Embryonic facial prominence (tissue), 1 donor: ENCODE results near the gene ZBTB7B.

ENCODE experiments used
- DNase-seq: peaks from one replicate; pipeline ENCODE4 v3.0.0-alpha.2; 2016; ENCODE audit errors: extremely low spot score

Gene ZBTB7B

GRCh38 chr1:155003766-155004351 lies 1.3 kb downstream of the ZBTB7B start:
- DNase-seq, result no peak

- DNase-seq, result no peak
These were observed 1.9 kb downstream of the ZBTB7B start for GRCh38 chr1:155004352-155005075.

GRCh38 chr1:155005076-155006011 lies 2.7 kb downstream of the ZBTB7B start:
- DNase-seq, result no peak

GRCh38 chr1:155006601-155007101 lies 4.0 kb downstream of the ZBTB7B start:
- no peak for DNase-seq

DNA sequence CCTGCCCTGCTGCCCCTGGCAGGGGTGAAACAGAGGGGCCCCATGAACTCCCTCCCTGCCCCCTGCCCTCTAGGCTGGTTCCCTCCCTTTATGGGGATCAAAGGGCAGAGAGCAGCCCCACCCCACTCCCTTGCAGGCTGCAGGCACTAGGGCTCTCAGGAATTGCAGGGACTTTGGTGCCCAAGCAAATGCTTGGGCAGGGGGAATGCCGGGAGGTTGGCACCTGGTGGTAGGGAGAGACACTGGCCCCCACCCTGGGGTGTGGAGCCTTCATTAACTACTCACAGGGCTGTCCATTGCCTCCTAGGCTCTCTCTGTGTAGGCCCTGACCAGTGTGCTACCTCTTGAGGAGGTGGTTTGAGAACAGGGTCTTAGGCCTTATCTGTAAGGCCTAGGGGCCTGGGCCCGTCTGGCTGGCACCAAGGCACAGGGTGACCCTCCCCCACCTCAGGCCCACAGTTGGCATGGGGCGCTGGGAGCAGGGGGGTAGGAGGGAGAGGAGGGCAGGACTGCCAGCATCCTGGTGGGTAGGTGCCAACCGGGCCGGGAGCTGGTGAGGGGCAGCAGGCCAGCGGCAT lies 4.7 kb downstream of the ZBTB7B start:
- DNase-seq, result no peak

DNA sequence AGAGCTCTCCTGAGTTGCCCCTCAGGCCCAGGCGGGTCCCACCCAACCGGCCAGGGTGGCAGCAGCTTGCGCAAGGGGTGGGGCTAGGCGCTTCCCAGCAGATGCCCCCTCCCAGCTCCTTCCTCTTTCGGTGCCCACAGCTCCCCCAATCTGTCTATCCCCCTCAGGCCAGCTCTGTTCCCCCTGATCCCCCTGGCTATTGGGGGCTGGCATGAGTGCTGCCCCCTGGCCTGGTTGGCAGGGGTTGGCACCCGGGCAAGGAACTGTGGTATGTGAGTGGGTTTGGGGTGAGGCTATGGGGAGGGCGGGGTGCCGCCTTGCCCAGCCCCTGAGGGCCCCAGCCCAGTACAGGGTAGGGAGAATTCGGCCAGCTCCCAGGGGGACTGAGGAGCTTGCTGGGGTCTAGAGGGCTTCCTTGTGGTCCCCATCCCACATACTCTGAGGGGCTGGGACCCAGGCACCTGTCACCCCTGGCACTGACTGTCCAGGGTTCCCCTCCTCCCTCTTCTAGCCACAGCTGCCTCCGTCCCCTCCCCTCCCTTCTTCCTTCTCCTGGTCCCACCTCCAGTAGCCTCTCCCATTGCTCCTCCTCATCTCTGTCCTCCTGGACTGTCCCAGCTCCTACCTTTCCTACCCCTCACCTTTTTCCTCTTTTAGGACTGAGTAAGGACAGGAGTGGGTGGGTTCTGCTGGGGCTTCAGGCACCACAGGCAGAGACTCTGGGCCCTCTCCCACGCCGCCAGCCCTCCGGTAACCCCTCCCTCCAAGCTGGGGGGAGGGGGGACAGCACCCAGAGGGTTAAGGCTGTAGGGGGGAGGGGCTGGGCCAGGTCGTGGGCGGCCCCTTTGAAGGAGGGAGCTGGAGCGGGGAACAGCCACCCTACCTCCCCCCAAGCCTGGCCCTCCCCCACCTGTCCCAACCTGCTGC lies 5.7 kb downstream of the ZBTB7B start:
- DNase-seq, result no peak

- no peak for DNase-seq
These were observed 6.7 kb downstream of the ZBTB7B start for GRCh38 chr1:155009221-155009711.

DNA sequence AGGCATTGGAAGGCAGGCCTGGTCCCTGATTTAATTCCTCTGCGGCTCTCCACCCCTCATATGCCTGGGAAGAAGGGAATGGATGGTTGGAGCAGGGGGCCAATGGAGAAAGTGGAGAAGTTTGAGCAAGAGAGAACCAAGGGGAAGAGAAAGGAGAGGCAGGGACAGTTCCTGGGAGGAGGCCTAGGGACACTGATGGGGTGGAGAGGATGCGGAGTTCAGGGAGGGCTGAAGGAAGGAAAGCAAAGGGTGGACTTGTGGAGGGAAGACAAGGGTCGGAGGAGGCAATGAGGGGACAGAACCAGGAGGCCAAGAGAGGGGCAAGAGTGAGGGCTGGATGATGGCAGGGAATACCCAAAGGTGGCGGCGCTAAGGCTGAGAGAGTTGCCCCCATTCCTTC lies 7.1 kb downstream of the ZBTB7B start:
- DNase-seq, result no peak

DNA sequence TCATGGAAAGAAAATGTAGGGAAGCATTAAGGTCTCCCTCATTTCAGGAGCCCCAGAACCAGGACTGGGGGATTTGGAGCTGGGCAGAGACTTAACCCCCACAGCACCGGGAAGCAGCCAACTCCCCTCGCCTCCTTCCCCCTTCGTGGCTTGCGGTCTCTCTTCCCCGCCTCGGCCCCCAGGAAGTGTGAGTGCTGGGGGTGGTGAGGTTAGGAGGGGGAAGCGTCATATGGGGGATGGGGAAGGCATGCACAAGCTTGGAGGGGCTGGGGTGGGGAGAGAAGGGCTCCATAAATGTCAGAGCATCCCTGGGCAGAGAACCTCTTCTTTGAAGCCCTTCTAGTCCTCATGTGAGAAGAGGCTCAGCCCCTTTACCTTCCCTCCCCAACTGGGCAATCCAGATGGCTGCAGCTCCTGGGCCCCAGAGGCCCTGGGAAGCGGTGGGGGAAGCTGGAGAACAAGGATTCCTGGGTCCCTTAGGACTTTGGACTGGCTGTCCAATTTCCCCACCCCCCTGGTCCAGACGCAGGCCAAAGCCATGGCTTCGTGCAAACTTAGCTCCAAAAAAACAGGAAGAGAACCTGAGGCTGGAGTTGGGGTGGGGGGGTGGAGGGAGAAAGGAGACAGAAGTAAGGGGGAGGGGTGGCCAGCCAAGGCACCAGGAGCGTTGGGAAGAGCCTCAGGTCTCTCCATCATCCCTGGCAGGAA lies 7.8 kb downstream of the ZBTB7B start:
- no peak for DNase-seq

DNA sequence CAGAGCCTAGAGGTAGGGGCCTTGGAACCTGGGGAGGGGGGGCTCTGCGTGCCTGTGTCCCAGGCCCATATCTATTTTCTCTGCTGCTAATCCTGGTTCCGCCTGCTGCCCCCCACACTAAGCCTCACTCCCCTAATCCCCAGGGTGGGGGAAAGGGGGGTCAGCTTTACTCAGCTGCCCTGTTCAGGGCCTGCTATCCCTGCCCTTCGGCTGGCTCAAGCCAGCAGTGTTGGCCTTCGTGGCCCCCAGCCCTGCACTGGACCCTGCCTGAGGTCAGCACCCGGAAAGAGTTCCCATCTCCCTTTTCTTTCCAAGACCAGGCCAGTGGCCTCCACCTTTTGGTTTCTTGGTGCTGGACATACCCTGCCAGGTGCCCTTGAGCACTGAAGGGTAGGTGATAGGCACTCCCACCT lies 8.4 kb downstream of the ZBTB7B start:
- DNase-seq, result no peak

DNA sequence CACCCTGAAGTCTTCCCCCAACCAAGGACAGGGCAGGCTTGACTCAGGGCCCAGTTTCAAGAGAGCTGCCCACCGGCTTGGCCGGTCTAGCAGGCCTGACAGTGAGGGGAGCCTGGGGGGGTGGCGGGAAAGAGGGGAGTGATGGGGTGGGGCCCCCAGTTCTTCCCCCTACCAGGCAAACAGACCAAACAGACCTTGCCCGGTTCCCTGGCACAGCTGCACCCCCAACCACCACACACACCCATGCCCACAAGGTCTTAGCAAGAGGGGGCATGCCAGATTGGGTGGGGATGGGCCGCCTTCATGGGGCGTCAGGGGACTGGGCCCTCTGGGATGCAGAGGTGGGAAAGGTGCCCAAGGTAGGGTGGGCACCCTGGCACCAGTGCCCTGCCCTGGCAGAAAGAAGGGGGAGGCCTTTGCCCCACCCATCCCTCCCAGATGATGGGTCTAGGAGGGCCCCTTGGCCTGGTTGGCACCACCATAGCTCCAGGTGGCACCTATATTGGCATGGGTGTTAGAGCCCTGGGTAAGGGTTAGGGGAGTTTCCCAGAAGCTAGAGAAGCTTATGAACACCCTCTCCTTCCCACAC lies 8.9 kb downstream of the ZBTB7B start:
- DNase-seq, result no peak

DNA sequence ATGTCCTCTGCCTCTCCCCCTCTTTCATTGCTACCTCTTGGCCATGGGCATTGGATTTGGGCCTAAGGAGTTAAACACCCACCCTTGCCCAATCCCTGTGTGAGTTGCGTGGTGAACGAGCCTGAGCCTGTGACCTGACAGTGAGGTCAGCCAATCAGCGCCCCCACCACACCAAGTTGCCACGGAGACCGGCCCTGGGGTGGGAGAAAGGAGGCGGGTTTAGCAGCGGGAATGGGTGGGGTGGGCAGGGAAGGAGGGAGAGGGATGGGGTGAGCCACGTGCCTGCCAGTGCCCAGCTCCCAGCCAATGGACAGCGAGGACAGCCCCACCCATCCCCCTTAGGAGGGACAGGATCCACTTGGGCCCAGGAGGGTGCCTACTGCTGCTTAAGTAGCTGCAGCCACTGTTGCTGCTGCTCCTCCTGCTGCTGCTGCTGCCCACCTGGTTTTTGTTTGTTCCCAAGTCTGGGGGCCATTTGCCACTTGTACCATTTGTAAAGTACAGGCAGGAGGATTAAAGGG lies 9.5 kb downstream of the ZBTB7B start:
- no peak for DNase-seq

DNA sequence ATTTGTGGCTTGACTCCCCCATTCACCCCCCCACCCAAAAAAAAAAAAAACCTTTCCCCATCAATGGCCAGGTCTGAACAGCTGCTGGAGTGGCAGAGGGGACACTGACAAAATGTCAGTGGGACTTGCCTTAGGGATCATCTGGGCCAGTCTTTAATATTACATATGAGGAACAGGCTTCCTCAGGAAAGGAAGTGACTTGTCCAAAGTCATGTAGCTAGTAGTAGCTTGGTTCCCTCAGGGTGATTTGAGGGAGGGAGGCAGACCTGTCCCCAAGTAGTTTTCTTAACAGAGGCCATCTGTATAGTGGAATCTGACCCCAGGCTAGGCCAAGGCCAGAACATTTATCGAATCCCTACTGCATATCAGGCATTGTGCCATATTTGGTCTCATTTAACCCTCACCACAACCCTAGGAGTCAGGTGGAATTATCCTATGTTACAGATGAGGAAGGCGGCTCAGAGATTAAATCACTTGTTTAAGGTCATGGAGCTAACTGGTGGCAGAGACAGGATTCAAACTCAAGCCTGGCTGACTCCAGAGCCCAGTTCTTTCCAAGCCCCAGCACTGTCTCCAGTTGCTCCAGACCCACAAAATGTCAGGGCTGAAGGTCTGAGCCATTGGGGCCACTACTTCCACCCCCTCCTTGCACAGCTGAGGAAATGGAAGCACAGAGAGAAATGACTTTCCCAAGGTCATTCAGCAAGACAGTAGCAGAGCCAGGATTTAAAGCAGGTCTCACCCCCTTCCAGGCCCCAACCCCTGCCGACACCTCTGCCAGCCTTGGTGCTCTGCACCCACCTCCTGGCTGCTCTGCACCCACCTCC lies 10.4 kb downstream of the ZBTB7B start:
- DNase-seq, result no peak

GRCh38 chr1:155013632-155014031 lies 11.0 kb downstream of the ZBTB7B start:
- no peak for DNase-seq

DNA sequence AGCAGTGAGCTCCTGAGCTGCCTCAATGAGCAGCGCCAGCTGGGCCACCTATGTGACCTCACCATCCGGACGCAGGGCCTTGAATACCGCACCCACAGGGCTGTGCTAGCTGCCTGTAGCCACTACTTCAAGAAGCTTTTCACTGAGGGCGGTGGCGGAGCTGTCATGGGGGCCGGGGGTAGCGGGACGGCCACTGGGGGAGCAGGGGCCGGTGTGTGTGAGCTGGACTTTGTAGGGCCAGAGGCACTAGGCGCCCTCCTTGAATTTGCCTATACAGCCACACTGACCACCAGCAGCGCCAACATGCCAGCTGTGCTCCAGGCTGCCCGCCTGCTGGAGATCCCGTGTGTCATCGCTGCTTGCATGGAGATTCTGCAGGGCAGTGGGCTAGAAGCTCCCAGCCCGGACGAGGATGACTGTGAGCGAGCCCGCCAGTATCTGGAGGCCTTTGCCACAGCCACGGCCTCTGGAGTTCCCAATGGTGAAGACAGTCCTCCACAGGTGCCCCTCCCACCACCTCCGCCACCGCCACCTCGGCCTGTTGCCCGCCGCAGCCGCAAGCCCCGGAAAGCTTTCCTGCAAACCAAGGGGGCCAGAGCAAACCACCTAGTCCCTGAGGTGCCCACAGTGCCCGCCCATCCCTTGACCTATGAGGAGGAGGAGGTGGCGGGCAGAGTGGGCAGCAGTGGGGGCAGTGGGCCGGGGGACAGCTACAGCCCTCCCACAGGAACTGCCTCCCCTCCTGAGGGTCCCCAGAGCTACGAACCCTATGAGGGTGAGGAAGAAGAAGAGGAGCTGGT lies 12.3 kb downstream of the ZBTB7B start:
- DNase-seq, result no peak

DNA sequence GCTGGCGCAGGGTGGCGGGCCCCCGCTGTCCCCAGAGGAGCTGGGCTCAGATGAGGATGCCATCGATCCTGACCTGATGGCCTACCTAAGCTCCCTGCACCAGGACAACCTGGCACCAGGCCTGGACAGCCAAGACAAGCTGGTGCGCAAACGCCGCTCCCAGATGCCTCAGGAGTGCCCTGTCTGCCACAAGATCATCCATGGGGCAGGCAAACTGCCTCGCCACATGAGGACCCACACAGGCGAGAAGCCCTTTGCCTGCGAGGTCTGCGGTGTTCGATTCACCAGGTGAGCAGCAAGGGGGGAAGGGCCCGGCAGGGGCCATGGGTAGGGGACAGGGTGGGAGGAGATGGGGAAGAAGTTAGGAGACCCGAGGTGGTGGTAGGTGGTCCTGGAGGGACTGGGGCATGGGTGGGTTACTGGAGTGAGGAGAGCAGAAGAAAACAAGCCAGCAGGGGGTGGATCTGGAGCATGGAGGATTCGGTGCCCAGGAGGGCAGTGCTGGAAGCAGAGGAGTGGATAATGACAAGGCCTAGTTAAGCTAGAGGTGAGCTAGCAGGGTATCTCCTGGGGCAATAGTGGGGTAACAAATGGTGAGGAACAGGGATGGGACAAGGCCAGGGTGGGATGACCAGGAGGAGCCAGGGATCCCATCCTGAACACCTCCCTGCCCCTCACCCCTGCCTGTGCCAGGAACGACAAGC lies 13.1 kb downstream of the ZBTB7B start:
- DNase-seq, result no peak

DNA sequence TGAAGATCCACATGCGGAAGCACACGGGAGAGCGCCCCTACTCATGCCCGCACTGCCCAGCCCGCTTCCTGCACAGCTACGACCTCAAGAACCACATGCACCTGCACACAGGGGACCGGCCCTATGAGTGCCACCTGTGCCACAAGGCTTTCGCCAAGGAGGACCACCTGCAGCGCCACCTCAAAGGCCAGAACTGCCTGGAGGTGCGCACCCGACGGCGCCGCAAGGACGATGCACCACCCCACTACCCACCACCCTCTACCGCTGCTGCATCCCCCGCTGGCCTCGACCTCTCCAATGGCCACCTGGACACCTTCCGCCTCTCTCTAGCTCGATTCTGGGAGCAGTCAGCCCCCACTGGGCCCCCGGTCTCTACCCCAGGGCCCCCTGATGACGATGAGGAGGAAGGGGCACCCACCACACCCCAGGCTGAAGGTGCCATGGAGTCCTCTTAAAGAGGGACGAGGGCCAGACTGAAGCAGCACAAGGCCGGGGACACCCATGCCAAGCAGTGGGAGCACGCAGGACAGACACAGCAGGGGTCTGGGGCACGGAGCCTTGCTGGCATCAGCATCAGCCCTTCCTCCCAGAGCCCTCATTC lies 13.7 kb downstream of the ZBTB7B start:
- DNase-seq, result no peak
